GM12873 (cell line): ENCODE results near the gene WWOX.

Experiments
- CTCF ChIP-seq: IDR thresholded peaks from 2 replicates; pipeline ENCODE4 v1.5.1; 2012; ENCODE audit warnings: low read depth, mild to moderate bottlenecking, moderate library complexity, low read length, control low read depth; ENCODE audit not compliant: insufficient read depth; ENCODE audit errors: missing control alignments

WWOX gene

GRCh38 chr16:78246559-78246958 is 147.1 kb downstream of the WWOX start:
- TF ChIP-seq CTCF, result no peak

DNA sequence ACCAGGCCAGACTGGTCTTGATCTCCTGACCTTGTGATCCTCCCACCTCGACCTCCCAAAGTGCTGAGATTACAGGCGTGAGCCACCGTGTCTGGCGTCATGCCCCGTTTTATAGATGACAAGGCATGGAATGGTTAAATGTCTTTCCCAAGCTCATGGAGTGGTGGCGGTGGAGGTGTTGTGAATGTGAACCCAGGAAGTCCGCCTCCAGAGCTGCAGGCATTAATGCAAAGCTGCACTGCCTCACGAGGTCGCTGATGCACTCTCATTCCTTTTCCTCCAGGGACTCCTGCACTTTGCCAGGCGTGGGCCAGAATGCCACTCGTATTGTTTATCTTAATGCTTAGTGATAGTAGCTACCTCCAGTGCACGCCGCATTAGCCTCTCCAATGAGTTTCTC is 149.6 kb downstream of the WWOX start:
- TF ChIP-seq CTCF, result no peak

DNA sequence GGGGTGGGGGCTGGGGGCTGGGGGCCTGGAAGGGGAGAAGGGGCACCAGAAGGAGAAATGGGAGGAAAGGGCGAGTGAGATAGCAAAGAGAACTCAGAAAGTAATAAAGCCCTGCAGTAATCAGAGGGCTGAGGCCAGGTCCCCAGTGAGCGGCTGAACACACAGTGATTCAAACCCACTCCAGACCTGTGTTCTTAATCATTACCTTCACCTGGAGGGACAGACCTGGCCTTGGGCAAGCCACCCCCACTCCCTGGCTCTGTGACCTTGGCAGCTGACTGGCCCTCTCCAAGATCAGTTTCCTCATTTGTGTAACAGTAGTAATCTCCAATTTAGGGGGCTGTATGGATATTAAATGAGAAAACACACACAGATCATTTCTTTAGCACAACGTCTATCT is 150.4 kb downstream of the WWOX start:
- no peak for TF ChIP-seq CTCF

DNA sequence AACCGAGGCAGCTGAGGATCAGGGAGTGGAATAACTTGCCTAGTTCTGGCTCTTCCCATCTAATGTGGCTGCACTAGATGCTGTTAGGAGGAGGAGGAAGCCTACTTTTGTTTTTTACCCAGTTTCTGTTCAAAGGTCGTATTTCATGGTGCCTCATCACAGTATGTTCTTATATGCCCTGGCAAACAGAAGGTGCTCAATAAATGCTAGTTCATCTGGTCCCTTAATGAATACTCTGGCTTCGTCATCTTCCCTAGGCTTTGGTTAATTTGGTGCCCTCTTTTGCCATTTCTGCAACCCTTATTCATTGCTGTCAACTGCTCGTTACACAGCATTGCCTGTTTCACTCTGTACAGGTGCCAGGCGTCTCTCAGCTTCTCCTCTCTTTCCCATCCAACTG is 151.7 kb downstream of the WWOX start:
- TF ChIP-seq CTCF, result no peak

DNA sequence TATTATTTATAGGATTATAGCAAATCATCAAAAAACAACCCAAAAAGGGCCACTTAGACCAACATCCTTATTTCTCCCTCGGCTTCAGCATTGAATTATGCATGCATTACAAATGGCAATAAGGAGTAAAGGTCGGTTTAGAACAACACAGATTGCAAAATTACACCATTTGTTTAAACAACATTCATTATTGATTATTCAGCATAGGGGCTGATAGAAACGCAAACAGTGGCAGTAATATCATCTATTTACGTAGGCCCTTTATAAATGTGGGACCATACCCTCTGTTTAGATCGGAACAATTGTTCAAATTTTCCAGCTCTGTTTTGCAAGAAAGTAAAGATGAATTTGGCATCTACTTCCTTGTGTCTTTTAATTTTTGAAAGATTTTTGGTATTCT is 153.3 kb downstream of the WWOX start:
- no peak for TF ChIP-seq CTCF

DNA sequence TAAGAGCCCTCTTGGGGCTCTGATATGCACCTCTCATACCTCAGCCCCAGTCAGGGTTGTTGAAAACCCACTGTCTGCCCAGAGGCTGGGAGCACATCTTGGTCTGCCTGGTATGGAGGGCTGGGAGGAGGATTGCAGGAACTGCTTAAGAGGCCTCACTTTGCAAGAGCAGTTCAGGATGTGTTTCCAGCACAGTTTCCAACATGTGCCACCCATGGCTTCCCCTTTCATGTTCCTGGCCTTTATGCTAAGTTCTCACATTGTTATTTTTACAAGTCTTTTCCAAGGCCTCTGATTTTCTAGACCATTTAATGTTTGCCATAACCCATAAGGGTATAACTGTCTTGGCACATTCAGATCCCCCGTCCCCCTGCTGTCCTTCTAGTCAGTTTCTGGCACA is 155.4 kb downstream of the WWOX start:
- TF ChIP-seq CTCF, result no peak

DNA sequence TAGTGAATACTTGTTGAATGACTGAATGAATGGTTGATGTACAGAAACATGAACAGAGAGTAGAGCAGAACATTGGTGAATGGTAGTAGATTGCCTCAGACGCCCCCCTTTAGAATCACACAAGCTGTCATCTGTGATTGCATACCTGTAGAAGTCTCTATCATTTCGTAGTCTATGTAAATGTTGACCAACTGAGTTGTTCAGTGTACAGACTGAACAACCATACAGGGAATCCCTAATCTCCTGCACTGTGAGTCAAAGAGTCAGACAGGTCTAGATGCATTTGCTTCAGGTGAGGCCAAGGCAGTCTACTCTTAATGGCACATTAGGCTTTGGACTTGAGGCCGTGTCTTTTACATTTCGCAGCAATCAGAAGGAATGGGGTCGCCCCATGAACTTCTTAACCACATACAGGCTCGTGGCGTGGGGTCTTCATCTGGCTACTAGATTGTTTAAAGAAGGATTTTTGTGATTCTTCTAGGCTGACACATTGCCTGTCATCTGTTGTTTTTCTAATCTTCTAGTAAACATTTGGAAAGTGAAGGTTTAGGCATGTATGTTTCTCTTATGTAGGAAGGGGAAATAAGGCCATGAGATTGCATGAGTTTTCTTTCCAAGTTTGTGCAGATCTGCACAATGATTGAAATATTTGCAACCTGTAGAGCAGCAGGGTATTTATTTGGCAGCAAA is 157.4 kb downstream of the WWOX start:
- no peak for TF ChIP-seq CTCF
